Right lobe of liver (tissue), 4 donors: ENCODE results near the gene MTIF2.

Experiments
- POLR2A ChIP-seq: fragments of 450-650 bp; IDR thresholded peaks from one replicate; pipeline ENCODE4 v1.6.1; 2017; ENCODE audit warnings: antibody characterized with exemption, mild to moderate bottlenecking
- TF ChIP-seq, protein P1 (sequence below), 4 donors: fragments of 200-600 bp in 3 of 4; fragments of 450-650 bp in 1 of 4; IDR thresholded peaks; one replicate each; pipeline versions ENCODE4 v1.5.1 to v1.8.0; 2016 to 2022; ENCODE audit warnings: antibody characterized with exemption in 4 of 4, mild to moderate bottlenecking in 2 of 4
- donor health status: DM: no; HTN: no; CAD: no.
- donor health status: DM: no; HTN: no; CAD: no.
- donor health status: DM: no; HTN: yes; CAD: no.

DNA sequence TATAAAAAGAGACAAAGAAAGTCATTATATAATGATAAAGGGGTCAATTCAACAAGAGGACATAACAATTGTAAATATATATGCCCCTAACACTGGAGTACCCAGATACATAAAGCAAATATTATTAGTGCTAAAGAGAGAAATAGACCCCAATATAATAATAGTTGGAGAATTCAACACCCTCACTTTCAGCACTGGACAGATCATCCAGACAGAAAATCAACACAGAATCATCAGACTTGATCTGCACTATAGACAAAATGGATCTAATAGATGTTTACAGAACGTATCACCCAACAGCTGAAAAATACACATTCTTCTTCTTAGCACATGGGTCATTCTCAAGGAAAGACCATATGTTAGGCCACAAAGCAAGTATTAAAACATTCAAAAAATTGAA lies 68.6 kb downstream of the MTIF2 start:
- no peak for TF ChIP-seq POLR2A
- TF ChIP-seq, protein P1, sequence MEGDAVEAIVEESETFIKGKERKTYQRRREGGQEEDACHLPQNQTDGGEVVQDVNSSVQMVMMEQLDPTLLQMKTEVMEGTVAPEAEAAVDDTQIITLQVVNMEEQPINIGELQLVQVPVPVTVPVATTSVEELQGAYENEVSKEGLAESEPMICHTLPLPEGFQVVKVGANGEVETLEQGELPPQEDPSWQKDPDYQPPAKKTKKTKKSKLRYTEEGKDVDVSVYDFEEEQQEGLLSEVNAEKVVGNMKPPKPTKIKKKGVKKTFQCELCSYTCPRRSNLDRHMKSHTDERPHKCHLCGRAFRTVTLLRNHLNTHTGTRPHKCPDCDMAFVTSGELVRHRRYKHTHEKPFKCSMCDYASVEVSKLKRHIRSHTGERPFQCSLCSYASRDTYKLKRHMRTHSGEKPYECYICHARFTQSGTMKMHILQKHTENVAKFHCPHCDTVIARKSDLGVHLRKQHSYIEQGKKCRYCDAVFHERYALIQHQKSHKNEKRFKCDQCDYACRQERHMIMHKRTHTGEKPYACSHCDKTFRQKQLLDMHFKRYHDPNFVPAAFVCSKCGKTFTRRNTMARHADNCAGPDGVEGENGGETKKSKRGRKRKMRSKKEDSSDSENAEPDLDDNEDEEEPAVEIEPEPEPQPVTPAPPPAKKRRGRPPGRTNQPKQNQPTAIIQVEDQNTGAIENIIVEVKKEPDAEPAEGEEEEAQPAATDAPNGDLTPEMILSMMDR (IDR thresholded peaks at IDR 0.05): no peak
